ENCODE data around the gene MTX1. TPM values are rescaled to one million over a fixed set of nuclear protein-coding genes. Genes with fewer than 3 reads are reported as not detected.

MTX1 gene
- total and polyA plus RNA-seq, 2 of the 4 experiments (the other 2 are of a cell fraction): 67.2 to 73.7 TPM

GRCh38 chr1:155247667-155248553 lies 39.4 kb downstream of the MTX1 start (continued):
- TF ChIP-seq RFX5 (IDR thresholded peaks at IDR 0.05; ENCODE audit: low read depth, low read length): no peak

- dilution Hi-C loops (cut with HindIII; ENCODE audit: low sequenced_read_pairs, unreplicated experiment): no loop called here
- Histone ChIP-seq H3K79me1 (ENCODE audit: low read depth in 1 of 2, low read length in 2 of 2) (peaks cover 12 to 31% of the 10 kb centered on the region in 2 experiments), H2BK15ac (ENCODE audit: low read depth, low read length) (no peak overlapping the region), H3K9ac (ENCODE audit: low read depth, low read length) (no peak overlapping the region), H3K9me1 (ENCODE audit: insufficient read depth, low read length) (peaks cover 4% of the 10 kb centered on the region; the same call in 1 of the 2 replicates), H3K4me3 (ENCODE audit: insufficient read depth, low read depth, low read length) (no peak overlapping the region), H3K18ac (ENCODE audit: low read depth, low read length) (no peak overlapping the region), H2AK5ac (ENCODE audit: low read depth, low read length) (peak overlapping the region; percentile 37; the same call in 1 of the 2 replicates), H3K36me3 (ENCODE audit: control insufficient read depth, insufficient read depth, low read length) (peaks cover 16% of the 10 kb centered on the region), H3K4ac (ENCODE audit: low read depth, low read length) (peak overlapping the region; percentile 71), H4K8ac (ENCODE audit: low read depth in 2 of 2, low read length in 2 of 2) (peak overlapping the region in 1 of 2 experiments; percentile 82; a peak in 1 of 4 replicates), H2AFZ (replicated peaks; ENCODE audit: low read length, poor library complexity) (peak overlapping the region; percentile 93), H4K20me1 (ENCODE audit: insufficient read depth, low read length) (no peaks in the 10 kb centered on the region), H3K27me3 (ENCODE audit: control insufficient read depth, insufficient read depth, low read length) (no peaks in the 10 kb centered on the region), H3K23ac (ENCODE audit: low read depth, low read length) (no peak overlapping the region), H3K9me3 (ENCODE audit: control insufficient read depth, insufficient read depth, low read length) (no peaks in the 10 kb centered on the region), H2BK120ac (ENCODE audit: low read depth, low read length) (no peak overlapping the region), H3K4me1 (ENCODE audit: control insufficient read depth, insufficient read depth, low read length) (peaks cover 14% of the 10 kb centered on the region), H3K27ac (ENCODE audit: insufficient read depth, low read length) (no peak overlapping the region), H2AK9ac (replicated peaks; ENCODE audit: low read depth, low read length, poor library complexity) (peak overlapping the region; percentile 60), H4K5ac (ENCODE audit: low read depth, low read length) (no peak overlapping the region; the same call in 1 of the 2 replicates), H3K4me2 (ENCODE audit: low read depth, low read length) (no peak overlapping the region), H2BK20ac (ENCODE audit: low read depth, low read length) (no peak overlapping the region), H3K56ac (ENCODE audit: extremely low read depth, insufficient read depth, low read length) (no peak overlapping the region), H2BK5ac (ENCODE audit: low read depth, low read length, poor library complexity, severe bottlenecking) (no peak overlapping the region), H4K91ac (ENCODE audit: insufficient read depth, low read depth, low read length) (no peak overlapping the region), H3K14ac (replicated peaks; ENCODE audit: low read depth, low read length) (no peak overlapping the region)
- ATAC-seq (ENCODE audit: low read depth) (no peak), DNase-seq (no peak)
- ChIA-PET POLR2A (ENCODE audit: unreplicated experiment) (no interaction called here), CTCF (interaction anchor here (0.5 to 1.7 kb wide), 13 partner anchors 9 to 494 kb away, joined by 3 to 6 read pairs (median 3); partner anchors contain the start of gene CLK2)
- intact Hi-C loops (cut with micrococcal nuclease): loop anchor here (1.0 to 5.0 kb wide), 3 partner anchors 73 to 398 kb away; no protein-coding TSS in a partner anchor
- no TSS peak for BruUV-seq (replicated peaks)
- no peak for TF ChIP-seq BHLHE40 (IDR thresholded peaks at IDR 0.05; ENCODE audit: low read depth, low read length)
- TF ChIP-seq POLR2A (IDR thresholded peaks at IDR 0.05; ENCODE audit: low read depth, low read length): no peak
- TF ChIP-seq, protein P1, sequence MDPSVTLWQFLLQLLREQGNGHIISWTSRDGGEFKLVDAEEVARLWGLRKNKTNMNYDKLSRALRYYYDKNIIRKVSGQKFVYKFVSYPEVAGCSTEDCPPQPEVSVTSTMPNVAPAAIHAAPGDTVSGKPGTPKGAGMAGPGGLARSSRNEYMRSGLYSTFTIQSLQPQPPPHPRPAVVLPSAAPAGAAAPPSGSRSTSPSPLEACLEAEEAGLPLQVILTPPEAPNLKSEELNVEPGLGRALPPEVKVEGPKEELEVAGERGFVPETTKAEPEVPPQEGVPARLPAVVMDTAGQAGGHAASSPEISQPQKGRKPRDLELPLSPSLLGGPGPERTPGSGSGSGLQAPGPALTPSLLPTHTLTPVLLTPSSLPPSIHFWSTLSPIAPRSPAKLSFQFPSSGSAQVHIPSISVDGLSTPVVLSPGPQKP (IDR thresholded peaks at IDR 0.05; ENCODE audit: borderline replicate concordance, low read depth, low read length): no peak
- TF ChIP-seq NFE2L2 (IDR thresholded peaks at IDR 0.05; ENCODE audit: low read depth, low read length): no peak
- 32% methylated on average over 21 of the region's 28 CpGs; no CpG with 5 or more reads in 1 of the 2 experiments for WGBS, 2 experiments (ENCODE audit: extremely low coverage in 2 of 2, insufficient read length in 1 of 2)
- in situ Hi-C loops (cut with MboI; ENCODE audit: low sequenced_read_pairs): no loop called here
Observed at GRCh38 chr1:155250246-155250632, 41.7 kb downstream of the MTX1 start.
